MV-4-11 (cell line): ENCODE data around the gene MPPED1.

ENCODE experiments used
- DNase-seq: peaks from one replicate; lab custom pipeline; 2025; lab: John Stamatoyannopoulos, UW

MPPED1 gene

DNA sequence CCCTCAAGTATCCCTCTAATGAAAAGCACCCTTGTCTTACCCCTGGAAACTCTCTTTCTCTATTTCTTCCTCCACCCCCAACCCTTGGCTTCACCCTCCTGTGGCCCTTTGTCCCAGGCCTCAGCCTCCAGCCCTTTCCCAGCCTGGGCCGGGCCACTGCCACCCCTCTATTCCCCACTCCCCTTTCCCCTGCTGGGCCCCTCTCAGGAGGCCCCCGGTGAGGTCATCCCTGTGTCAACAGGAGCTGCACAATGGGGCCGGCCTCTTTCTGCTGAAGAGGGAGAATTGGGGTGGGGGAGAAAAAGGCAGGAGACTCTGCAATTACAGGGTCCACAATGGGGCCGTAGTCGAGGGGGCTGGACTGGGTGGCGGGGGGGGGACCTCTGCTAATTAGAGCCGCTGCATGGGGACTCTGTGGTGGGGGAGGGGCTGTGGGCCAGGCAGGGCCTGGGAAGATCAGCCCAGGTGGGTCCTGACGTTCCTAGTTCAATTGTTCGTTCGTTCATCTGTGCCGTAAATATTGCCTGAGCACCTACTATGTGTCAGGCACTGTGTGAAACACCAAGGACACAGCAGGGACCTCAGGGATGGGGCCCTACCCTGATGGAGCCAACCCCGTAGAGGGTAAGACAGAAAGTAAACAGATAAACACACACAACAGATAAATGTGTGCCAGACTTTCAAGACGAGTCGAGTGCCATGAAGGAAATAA, 18.5 kb upstream of the MPPED1 start:
- DNase-seq, result no peak

DNA sequence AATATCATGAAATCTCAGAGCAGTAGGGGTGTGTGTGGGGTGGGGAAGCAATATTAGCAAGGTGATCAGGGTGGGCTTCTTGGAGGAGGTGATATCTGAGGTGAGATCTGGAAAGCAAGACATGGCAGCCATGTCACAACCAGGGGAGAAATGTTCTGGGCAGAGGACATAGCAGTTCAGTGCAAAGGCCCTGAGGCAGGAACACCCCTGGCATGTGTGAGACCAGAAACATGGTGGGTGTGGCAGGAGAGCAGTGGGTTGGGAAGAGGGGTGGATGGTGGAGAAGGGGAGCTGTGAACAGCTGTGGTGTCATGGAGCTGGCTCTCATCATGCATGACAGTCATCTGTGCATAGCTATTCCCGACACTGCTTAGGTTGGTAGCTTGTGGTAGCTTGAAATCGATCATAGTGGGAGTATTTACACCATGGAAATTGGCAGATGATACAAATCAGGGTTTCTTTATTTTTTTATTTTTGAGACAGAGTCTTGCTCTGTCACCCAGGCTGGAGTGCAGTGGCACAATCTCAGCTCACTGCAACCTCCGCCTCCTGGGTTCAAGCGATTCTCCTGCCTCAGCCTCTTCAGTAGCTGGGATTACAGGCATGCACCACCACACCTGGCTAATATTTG, 17.9 kb upstream of the MPPED1 start:
- DNase-seq, result no peak

DNA sequence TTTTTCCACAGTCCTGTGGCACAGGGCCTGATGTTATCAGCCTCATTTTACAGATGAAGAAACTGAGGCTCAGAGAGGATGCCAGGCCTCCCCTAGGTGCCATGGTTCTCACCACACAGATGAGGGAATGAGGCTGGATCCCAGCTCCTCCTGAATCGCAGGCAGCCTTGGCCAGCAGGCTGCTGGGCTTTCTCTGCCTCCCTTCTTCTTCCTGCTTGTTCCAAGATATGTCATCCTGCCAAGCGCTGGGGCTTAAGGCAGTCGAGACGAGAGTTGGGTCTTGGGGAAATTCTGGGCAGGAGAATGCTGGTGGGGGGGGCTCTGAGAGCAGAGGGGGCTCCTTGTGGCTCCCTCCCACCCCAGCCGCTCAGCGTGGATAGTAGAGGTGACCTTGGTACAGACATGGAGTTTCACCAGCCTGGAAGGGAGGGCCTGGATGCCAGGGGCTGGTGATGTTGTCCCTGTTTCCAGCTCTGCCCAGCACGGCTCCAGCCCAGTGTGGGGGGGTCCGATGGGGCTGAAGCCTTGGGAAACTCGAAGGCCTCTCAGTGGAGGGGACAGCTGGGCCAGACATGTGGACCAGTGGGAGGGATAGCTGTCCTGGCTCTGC, 16.6 kb upstream of the MPPED1 start:
- DNase-seq, result no peak

DNA sequence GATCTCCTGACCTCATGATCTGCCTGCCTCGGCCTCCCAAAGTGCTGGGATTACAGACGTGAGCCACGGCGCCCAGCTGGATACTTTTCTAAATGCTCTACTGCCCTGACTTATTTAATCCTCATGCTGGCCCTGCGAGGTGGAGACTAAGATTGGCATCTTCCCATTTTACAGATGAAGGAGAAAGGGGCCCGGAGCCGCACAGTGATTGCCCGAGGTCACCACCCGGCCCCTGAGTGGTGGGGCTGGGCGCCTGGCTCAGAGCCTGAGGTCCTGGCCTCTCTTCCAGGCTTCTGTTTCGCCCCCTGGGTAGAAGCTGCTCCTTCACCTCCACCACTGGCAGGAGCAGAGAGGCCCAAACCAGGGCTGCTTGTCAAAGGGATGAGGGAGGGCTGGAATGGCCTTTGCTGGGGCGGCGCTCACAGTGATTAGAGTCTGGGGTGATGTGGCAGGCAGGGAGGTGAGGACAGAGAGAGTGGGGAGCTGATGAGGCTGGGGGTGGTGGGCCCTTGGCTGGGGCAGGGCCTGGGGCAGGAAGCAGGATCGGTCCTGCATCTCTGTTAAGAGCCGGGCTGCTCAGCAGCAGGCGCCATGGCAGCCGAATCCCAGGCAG, 15.4 kb upstream of the MPPED1 start:
- DNase-seq, result no peak

DNA sequence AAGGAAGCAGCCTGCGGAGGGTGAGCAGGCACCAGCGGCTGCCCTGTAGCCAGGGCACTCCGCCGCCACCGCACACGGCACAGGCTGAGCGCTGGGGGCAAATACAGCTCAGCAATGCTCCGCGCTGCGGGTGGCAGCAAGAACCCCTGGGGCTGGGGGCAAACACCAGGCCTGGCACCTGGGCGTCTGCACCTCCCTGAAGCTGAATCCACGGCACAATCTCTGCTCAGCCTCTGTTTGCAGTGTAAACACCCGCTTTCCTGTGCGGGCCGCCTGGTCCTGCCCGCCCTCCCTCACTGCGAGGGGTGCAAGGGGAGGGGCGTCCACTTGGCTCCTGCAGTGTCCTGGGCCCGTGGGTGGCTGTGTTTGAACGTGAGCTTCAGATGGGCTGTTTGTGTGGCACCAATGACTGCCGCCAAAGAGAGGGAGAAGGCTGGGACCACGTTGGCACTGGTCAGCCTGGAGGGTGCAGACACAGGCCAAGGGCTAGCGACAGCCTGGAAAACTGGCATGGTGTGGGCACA, 14.8 kb upstream of the MPPED1 start:
- no peak for DNase-seq

DNA sequence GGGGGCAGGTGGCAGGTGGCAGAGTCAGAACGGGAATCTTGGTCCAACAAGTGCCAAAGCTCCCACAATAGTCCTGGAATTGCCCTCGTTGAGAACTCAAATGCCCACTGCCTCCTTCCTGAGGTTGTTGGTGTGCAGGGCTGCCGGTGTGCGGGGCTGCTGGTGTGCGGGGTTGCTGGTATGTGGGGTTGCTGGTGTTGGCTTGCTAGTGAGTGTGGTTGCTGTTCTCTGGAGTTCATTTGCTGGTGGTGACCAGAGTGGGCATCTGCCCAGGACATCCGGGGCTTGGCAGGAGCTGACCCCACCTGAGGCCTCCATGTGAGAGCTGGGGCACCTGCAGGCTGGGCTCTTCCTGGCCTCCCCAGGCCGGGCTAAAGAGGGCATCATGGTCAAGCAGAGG, 14.0 kb upstream of the MPPED1 start:
- no peak for DNase-seq

DNA sequence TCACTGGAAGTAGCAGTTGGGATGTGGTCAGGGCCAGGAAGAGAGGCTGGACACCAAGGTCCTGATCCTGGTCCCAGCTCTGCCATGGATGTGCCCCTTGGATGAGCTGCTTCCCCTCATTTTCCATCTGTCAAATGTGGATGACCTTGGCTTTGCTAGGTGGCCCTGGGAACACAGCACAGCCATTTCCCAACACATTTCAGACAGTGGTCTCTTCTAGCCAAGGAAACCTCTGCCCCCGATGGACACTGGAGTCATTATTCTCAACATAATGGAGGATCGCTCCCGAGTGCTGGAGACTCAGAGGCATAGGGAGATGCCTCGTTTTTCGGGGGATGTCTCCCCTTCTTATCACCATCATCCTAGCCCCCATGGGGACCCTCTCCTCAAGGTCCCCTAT, 13.6 kb upstream of the MPPED1 start:
- DNase-seq, result no peak

DNA sequence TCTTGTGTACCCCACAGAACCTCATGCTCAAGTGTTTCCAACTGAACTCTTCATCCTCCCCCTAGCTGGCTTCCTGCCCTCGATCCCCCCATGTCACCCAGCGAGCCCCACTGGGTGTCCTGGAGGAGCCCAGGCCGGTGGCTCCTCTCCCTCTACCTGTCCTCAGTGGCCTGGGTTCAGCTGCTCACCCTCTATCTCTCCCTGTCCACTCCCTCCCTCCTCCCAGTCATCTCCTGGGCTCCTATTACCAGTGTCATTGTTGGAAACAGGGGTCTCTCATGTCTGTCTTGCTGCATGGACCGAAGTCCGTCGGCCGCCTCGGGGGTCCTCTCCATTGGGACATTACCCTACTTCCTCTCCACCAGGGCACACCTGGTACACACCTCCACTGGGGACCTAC, 12.9 kb upstream of the MPPED1 start:
- no peak for DNase-seq

DNA sequence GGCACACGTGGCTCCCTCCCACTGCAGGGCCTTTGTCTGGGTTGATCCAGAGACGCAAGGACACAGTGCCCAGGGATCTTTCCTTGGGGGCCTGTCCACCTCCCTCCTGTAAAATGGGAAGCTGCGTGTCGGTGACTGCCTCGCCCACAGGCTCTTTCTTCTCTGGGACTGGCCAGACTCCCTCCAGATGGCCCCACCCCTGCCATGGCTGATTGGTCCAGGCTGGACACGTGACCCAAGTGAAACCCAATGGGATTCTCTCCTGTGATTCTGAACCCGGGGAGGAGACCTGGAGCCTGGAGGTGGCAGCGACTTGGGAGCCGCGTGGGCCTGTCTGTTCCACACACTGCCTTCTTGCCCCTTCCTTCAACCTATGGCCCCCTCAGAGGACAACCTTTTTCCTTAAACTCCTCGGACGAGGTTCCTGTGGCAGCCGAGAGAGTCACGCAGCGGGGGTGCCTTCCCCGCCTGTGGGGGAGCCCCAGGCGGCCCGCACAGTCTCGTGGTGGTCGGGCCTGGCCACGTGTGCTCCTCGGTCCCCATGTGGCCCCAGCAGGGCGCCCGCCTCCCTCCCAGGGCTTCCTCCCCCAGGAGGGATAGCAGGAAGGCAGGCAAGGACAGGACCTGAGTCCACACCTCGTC, 12.4 kb upstream of the MPPED1 start:
- no peak for DNase-seq

DNA sequence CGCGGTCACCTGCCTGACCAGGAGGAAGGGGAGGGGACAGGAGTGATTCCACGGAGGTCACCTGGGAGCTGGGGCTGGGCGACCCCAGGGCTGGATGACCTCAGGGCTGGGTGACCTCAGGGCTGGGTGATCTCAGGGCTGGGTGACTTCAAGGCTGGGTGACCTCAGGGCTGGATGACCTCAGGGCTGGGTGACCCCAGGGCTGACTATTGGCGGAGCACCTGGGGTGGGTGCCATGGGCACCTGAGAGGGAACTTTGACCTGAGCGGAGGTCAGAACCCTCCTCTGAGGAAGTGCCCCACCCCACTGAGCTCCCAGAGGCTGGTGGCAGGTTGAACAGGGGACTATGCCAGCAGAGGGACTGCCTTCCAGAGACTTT, 11.8 kb upstream of the MPPED1 start:
- no peak for DNase-seq

DNA sequence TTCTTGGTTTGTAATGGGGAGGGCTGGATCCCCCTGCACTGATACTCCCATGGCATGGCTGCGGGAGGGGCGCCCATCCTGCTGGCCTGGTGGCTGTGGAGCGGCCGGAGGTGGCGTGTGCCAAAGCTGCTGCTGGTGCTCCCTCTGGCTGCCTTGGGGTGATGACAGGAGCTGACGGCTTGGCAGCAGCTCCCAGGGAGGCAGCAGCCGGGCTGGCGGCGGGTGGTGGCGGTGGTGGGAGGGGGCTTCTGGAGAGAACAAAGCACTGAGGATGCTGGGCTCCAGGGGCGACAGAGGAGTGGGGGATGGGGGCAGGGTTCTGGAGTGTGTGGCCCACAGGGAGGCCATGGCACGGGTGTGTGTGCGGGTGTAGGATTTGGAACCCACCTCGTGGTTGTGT, 11.4 kb upstream of the MPPED1 start:
- no peak for DNase-seq

DNA sequence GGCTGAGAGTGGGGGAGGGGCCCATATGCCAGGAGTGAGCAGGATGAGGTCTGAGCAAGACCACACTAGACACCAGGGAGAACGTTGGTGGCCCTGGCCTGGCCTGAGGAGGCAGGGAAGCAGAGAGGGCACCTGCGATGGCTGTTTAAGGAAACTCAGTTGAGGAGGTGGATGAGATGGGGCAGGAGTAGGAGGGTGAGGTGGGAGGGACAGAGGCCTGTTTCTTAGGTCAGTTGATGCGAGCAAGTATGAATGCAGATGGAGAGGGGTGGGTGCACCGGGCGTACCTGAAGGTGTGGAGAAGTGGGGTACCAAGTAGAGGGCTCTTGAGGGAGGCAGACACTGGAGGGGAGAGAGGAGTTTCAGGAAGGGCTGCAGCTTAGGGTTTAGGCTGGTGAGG, 10.6 kb upstream of the MPPED1 start:
- DNase-seq, result no peak

DNA sequence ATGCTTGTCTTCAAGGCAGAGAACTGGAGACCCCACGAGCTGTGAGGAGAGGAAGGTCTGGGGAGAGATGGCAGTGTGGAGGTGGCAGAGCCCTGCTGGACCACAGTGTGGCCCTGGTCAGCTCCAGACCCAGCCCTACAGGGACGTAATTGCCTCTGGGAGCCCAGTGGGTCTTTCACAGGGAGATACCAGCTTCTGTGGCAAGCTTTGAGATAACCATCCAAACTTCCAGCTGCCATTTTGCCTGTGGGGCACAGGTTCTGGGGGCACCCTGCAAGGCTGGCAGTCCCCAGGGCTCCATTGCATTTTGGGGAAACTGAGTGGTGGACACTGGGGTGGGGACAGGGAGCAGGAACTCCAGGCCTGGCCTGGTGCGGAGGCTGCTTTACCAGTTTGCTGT, 10.2 kb upstream of the MPPED1 start:
- DNase-seq, result no peak

DNA sequence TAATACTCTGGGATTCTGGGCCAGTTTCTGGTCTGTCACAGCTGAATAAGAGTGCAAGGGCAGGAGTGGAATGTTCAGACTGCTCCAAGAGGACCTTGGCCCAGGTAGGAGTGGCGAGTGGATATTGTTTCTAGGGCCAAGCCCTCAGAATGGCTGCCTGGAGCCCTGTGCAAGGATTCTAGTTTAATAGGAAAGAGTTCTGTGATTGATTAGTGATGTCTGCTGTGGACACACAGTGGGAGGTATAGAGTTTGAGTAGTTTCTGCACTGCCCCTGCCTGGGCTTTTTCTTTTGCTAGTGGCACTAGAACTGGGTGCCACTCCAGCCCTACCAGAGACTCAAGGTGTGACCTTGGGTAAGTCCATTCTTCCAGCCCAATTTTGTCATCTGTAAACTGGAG, 9.7 kb upstream of the MPPED1 start:
- DNase-seq, result no peak

DNA sequence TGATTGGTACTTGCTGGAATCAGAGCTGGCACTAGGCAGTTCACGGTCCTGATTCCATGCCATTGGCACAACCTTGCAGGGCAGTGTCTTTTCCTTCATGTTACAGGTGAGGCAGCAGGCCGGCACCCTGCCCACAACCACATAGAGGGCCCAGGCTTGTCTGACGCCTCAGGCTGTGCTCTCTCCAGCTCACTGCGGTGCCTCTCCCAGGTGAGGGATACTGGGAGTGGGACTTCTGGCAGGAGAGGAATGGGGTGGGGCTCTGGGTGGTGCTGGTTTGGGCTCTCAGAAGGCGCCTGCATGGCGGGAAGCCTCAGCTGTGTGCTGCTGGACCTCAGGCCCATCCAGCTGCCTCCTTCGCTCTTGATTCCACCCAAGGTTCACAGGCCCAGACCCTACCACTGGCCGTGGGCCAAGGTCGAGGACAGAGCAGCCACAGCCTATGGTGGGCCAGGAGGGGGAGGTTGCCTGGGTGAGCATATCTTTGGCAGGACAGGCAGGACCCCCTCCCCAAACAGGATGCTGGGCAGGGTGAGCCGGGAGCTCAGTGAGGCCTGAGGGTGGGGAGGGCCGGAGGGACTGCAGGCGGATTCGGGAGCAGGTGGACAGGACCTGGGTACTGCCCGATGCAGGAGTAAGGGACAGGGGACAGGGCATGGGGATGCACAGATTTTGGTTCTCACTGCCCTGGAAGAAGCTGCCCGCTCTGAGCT, 7.0 kb upstream of the MPPED1 start:
- no peak for DNase-seq

DNA sequence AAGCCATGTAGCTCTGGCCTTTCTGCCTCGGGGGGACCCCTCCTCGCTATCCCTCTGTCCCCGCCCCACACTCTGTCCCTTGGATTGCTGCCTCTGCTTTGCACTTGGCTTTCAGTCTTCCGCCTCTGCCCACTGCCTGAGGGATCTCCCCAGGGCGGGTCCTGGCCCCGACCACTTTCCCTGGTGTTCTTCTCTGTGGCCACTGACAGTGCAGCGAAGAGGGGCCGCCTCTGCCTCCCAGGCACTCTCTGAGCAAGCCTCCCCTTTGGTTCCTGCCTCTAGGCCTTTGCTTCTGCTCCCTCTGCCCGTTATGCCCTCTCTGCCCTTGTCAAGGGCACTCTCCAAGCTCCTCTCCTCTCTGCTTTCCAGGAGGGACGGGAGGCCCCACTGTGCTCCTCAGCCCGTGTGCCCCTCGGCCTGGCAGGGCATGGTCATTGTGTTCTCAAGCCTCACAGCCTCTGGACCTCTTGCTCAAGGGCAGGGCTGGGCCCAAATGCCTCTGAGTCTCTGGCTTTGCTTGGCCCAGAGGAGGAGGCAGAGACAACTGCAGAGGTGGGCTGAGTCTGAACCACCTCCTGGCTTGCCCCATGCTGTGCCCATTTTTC, 5.5 kb upstream of the MPPED1 start:
- DNase-seq, result no peak

DNA sequence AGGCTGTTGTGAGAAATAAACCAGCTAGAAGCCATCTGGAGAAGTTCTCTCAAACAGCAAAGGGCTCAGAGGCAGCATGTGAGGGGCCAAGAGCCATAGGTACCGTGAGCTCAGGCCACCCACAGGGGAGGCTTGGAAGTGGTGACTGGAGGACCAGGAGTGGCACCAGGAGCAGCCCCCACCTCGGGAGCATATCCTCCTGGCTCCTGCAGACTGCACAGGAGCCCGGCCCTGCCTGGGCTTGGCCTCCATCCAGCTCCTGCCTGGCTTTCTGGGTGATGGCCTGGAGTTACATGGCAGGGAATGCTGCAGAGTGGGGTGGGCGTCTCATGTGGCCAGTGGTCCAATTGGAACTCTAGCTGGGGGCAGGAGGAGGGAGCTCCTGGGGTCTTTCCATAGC, 4.2 kb upstream of the MPPED1 start:
- no peak for DNase-seq

DNA sequence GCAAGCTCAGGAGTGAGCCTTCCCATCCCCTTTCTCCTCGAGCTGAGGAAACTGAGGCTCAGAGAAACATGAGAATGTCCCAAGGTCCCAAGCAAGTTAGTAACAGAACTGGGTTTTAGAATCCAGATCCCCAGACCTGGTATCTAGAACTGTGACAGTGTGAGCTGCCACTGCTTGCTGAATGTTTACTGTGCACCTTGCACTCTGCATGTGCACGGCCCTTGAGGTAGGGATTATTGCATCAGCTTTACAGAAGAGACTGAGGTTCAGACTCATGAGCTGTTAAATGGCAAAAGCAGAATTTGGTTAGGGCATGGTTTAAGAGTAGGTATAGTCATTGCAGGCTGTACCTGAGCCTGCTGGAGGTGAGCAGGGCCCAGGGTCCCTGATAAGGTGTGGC, 3.8 kb upstream of the MPPED1 start:
- no peak for DNase-seq

DNA sequence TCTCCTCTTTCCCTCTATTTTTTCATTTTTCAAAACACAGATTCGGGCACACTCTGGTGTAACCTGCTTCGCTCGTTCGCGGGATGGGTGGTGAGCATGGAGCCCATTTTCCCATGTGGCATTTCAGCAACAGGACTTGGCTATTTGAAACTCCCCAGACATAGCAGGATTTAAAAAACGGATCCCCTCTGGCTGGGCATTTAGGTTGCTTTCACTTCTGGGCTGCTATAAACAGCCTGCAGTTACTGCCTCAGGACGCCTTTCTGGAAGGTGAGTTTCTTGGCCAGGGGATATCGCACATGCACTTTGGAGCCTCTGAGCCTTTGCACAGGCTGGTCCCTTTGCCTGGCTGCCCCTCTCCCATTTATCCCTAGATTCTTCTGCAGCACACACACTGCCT, 2.8 kb upstream of the MPPED1 start:
- no peak for DNase-seq

DNA sequence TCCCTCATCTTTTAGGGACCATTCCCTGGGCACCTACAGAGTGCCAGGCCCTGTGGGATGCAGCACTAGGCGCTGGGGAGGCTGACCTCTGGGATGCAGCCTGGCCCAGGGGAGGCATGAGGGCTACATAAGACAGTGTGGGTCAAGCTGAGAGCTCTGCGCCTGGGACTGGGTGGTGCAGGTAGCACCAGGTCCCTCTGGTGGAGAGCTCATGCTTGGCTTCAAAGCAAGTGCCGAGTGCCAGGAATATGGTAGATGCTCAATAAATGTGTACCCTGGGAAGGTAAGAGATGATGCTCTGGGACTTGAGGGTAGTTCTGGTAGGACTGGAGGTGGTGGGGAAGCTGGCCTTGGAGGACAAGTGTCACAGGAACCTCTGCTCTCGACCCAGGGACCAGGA, 2.0 kb upstream of the MPPED1 start:
- DNase-seq, result no peak

DNA sequence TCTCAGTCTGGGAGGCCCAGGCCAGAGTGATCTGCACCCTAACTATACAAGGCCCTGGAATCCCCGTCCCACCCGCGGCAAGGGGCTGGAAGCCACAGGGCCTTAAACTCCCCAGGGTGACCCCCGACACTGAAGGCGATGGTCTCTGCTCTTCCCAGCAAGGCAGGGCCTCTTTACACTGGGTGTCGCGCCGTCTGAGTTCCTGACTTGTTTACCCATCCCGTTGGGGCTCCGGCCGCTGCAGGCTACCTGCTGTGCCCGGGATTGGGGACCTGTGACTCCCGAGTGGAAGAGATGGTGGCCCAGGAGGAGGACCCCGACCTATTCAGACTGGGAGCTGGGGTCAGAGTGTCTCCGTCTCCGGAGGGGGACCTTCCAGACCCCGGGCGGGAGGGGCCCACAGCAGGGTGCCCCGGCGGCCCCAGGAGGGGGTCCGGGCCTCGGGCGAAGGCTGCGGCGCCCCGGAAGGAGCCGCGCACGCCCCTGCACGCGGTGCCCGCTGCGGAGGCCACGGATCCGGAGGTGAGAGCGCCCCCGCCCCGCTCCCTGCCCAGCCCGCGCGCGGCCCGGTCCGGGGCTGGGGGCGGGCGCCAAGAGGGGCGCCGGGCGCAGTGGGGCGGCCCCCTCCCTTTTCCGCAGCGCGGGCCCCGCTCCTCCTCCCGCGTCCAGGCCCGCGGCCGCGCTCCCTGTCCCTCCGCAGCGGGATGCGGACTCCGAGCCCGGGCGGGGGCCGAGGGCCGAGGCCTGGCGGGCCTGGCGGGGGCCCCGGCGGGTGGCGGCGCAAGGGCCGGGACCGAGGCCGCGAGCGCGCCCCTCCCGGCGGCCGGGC, 560 bp upstream of the MPPED1 start:
- DNase-seq, result no peak
